H9 (cell line): ENCODE measurements around the gene MATN4. TPM values are rescaled to one million over a fixed set of nuclear protein-coding genes. Genes with fewer than 3 reads are reported as not detected.

ENCODE experiments used
- DNase-seq: peaks from one replicate; pipeline ENCODE4 v3.0.0-alpha.2; 2017
- H2AFZ ChIP-seq: one replicate; pipeline ENCODE4 v1.6.1; 2013; ENCODE audit warnings: mild to moderate bottlenecking, low read length, control low read depth, moderate library complexity
- H2AK5ac ChIP-seq: 2 replicates; pipeline ENCODE4 v1.6.1; 2013; ENCODE audit warnings: low read length, control low read depth, mixed read lengths; ENCODE audit not compliant: insufficient read length
- H2BK120ac ChIP-seq: one replicate; pipeline ENCODE4 v1.6.1; 2013; ENCODE audit warnings: low read depth, mild to moderate bottlenecking, low read length, control low read depth, inconsistent platforms; ENCODE audit not compliant: poor library complexity, severe bottlenecking
- H2BK12ac ChIP-seq: 2 replicates; pipeline ENCODE4 v1.6.1; 2013; ENCODE audit warnings: low read length, control low read depth, mixed read lengths, low read depth; ENCODE audit not compliant: insufficient read length
- H2BK15ac ChIP-seq: 2 replicates; pipeline ENCODE4 v1.6.1; 2013; ENCODE audit warnings: low read depth, low read length, control low read depth
- H2BK20ac ChIP-seq: one replicate; pipeline ENCODE4 v1.6.1; 2013; ENCODE audit warnings: low read depth, mild to moderate bottlenecking, low read length, control low read depth, inconsistent platforms; ENCODE audit not compliant: poor library complexity, severe bottlenecking
- H2BK5ac ChIP-seq: 2 replicates; pipeline ENCODE4 v1.6.1; 2013; ENCODE audit warnings: low read length, control low read depth, mixed read lengths; ENCODE audit not compliant: insufficient read length
- H3K14ac ChIP-seq: 2 replicates; pipeline ENCODE4 v1.6.1; 2013; ENCODE audit warnings: low read length, control low read depth; ENCODE audit not compliant: insufficient read depth
- H3K18ac ChIP-seq: 2 replicates; pipeline ENCODE4 v1.6.1; 2013; ENCODE audit warnings: low read depth, mild to moderate bottlenecking, mixed read lengths, low read length, control low read depth; ENCODE audit not compliant: insufficient read length
- H3K23ac ChIP-seq: 2 replicates; pipeline ENCODE4 v1.6.1; 2013; ENCODE audit warnings: low read length, control low read depth, mixed read lengths, low read depth; ENCODE audit not compliant: insufficient read length
- H3K23me2 ChIP-seq: 2 replicates; pipeline ENCODE4 v1.6.1; 2013; ENCODE audit warnings: low read depth, mild to moderate bottlenecking, mixed read lengths, low read length, control low read depth; ENCODE audit not compliant: insufficient read length, poor library complexity, severe bottlenecking
- H3K27ac ChIP-seq: 2 replicates; pipeline ENCODE4 v1.5.1; 2013; ENCODE audit warnings: low read length, control low read depth, mixed read lengths, low read depth; ENCODE audit not compliant: insufficient read length
- H3K27me3 ChIP-seq: 2 replicates; pipeline ENCODE4 v1.6.1; 2013; ENCODE audit warnings: low read length, control low read depth, inconsistent platforms; ENCODE audit not compliant: insufficient read depth
- H3K4ac ChIP-seq: 2 replicates; pipeline ENCODE4 v1.6.1; 2013; ENCODE audit warnings: low read depth, mild to moderate bottlenecking, control low read depth, inconsistent platforms, low read length, moderate library complexity
- H3K4me1 ChIP-seq: 2 replicates; pipeline ENCODE4 v1.6.1; 2013; ENCODE audit warnings: low read length, control low read depth, inconsistent platforms; ENCODE audit not compliant: insufficient read depth
- H3K4me2 ChIP-seq: 2 replicates; pipeline ENCODE4 v1.6.1; 2013; ENCODE audit warnings: low read length, control low read depth, mixed read lengths; ENCODE audit not compliant: insufficient read length, insufficient read depth
- H3K56ac ChIP-seq: 2 replicates; pipeline ENCODE4 v1.6.1; 2013; ENCODE audit warnings: low read depth, mild to moderate bottlenecking, mixed read lengths, low read length, control low read depth; ENCODE audit not compliant: insufficient read length
- H3K79me1 ChIP-seq: 2 replicates; pipeline ENCODE4 v1.6.1; 2013; ENCODE audit warnings: low read depth, mild to moderate bottlenecking, moderate library complexity, low read length, control low read depth, inconsistent platforms; ENCODE audit not compliant: insufficient read depth, poor library complexity, severe bottlenecking
- H3K79me2 ChIP-seq: 2 replicates; pipeline ENCODE4 v1.6.1; 2013; ENCODE audit warnings: low read length, control low read depth, inconsistent platforms; ENCODE audit not compliant: insufficient read depth
- H3K9ac ChIP-seq: 2 replicates; pipeline ENCODE4 v1.6.1; 2013; ENCODE audit warnings: low read length, control low read depth, mixed read lengths; ENCODE audit not compliant: insufficient read length; ENCODE audit errors: extremely low read depth
- H3K9me3 ChIP-seq: one replicate; pipeline ENCODE4 v1.6.1; 2013; ENCODE audit warnings: low read depth, low read length, inconsistent platforms; ENCODE audit not compliant: control insufficient read depth
- H3T11ph ChIP-seq: one replicate; pipeline ENCODE4 v1.6.1; 2013; ENCODE audit warnings: mild to moderate bottlenecking, low read length, control low read depth, inconsistent platforms
- H4K20me1 ChIP-seq: one replicate; pipeline ENCODE4 v1.6.1; 2013; ENCODE audit not compliant: control insufficient read depth, insufficient read length, insufficient read depth
- H4K5ac ChIP-seq: 2 replicates; pipeline ENCODE4 v1.6.1; 2013; ENCODE audit warnings: low read depth, mild to moderate bottlenecking, mixed read lengths, low read length, control low read depth; ENCODE audit not compliant: insufficient read length
- H4K8ac ChIP-seq: replicated peaks from 2 replicates; pipeline ENCODE4 v1.6.1; 2013; ENCODE audit warnings: low read length, control low read depth, mixed read lengths, low read depth; ENCODE audit not compliant: insufficient read length
- H4K91ac ChIP-seq: 2 replicates; pipeline ENCODE4 v1.6.1; 2013; ENCODE audit warnings: low read depth, mild to moderate bottlenecking, moderate library complexity, mixed read lengths, low read length, control low read depth; ENCODE audit not compliant: insufficient read length
- H3K27ac Mint-ChIP-seq, 3 experiments: 2 replicates in 2 of 3; 3 replicates in 1 of 3; pipeline ENCODE4 v1.8.0; 2020 to 2021; ENCODE audit warnings: mixed read lengths in 3 of 3, mild to moderate bottlenecking in 1 of 3, moderate library complexity in 1 of 3
- H3K27me3 Mint-ChIP-seq: 2 replicates; pipeline ENCODE4 v1.8.0; 2021; ENCODE audit warnings: low read depth, mild to moderate bottlenecking, moderate library complexity, mixed read lengths
- H3K36me3 Mint-ChIP-seq, 3 experiments: 2 replicates in 2 of 3; 3 replicates in 1 of 3; pipeline ENCODE4 v1.8.0; 2020 to 2021; ENCODE audit warnings: low read depth in 3 of 3, mixed read lengths in 3 of 3; ENCODE audit not compliant: insufficient read depth in 1 of 3
- H3K4me1 Mint-ChIP-seq, 2 experiments: 2 replicates each; pipeline ENCODE4 v1.8.0; 2020; ENCODE audit warnings: mixed read lengths in 2 of 2
- H3K4me3 Mint-ChIP-seq, 2 experiments: 2 replicates in 1 of 2; 3 replicates in 1 of 2; pipeline ENCODE4 v1.8.0; 2020 to 2021; ENCODE audit warnings: mild to moderate bottlenecking in 2 of 2, mixed read lengths in 2 of 2, moderate library complexity in 1 of 2
- H3K9me3 Mint-ChIP-seq, 2 experiments: 2 replicates in 1 of 2; 3 replicates in 1 of 2; pipeline ENCODE4 v1.8.0; 2020; ENCODE audit warnings: mild to moderate bottlenecking in 2 of 2, mixed read lengths in 2 of 2, moderate library complexity in 1 of 2
- WGBS: extraction: QIAGEN DNeasy Blood & Tissue Kit; methylation state at CpG from one replicate; pipeline ENCODE4 v1.1.7; 2013; ENCODE audit warnings: missing lambda C conversion rate, low lambda C conversion rate, mixed read lengths; ENCODE audit not compliant: insufficient read length; ENCODE audit errors: extremely low coverage; 5-methylcytosine and 5-hydroxymethylcytosine counted together
- total RNA-seq: library from RNA; stranded (reverse); gene quantifications from 2 replicates; pipeline ENCODE4 v1.2.1, GENCODE V29; 2021
- TF ChIP-seq, protein P1 (sequence below): fragments of 200-600 bp; sonication (generic); conservative IDR thresholded peaks from 3 replicates; pipeline ENCODE4 v1.8.0; 2021; ENCODE audit warnings: antibody characterized with exemption, mild to moderate bottlenecking

MATN4 gene
- total RNA-seq, 1 experiment from 2014 or later = 0.11 TPM

DNA sequence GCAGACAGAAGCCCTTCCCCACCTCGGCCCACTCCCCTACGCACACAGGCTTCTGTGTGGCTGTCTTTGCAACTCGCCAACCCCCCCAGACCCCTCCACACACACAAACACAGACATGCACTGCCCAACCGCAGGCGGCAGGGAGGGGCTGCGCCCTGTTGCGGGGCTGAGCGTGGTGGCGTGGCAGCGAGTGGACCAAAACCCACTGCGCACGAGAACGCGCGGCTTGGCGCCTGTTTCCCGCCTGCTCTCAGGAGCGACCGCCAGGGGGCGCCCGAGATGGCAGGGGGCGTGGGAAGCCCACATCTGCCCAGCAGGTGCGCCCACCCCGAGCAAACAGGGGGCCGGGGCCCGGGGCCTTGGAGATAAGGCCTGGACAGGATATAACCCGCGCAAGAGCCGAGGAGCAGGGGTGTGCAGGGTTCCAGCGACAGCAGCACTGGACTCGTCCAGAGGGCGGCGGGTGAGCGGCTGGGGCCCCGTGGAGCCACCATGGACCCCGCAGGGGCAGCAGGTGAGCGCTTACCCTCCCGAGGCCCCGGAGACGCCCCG is 1.6 kb downstream of the MATN4 start, which contains the start of gene RBPJL:
Gene RBPJL, plus strand, starts transcription at position 410 of the 552 bp plus-strand sequence. Its CDS starts 83 bp downstream, at position 493.
- TF ChIP-seq, protein P1, sequence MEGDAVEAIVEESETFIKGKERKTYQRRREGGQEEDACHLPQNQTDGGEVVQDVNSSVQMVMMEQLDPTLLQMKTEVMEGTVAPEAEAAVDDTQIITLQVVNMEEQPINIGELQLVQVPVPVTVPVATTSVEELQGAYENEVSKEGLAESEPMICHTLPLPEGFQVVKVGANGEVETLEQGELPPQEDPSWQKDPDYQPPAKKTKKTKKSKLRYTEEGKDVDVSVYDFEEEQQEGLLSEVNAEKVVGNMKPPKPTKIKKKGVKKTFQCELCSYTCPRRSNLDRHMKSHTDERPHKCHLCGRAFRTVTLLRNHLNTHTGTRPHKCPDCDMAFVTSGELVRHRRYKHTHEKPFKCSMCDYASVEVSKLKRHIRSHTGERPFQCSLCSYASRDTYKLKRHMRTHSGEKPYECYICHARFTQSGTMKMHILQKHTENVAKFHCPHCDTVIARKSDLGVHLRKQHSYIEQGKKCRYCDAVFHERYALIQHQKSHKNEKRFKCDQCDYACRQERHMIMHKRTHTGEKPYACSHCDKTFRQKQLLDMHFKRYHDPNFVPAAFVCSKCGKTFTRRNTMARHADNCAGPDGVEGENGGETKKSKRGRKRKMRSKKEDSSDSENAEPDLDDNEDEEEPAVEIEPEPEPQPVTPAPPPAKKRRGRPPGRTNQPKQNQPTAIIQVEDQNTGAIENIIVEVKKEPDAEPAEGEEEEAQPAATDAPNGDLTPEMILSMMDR = peak; percentile 99
- no peak within 1 kb of the TSS for H3K18ac ChIP-seq
- H3K14ac ChIP-seq = no peak within 1 kb of the TSS
- no peaks in the 10 kb centered on the region for H3K9me3 ChIP-seq
- no peak within 1 kb of the TSS for H3K9ac ChIP-seq
- H3K36me3 Mint-ChIP-seq = no peaks in the 10 kb centered on the region
- no peak within 1 kb of the TSS for H2AK5ac ChIP-seq
- no peaks in the 10 kb centered on the region for H3K27me3 ChIP-seq
- peaks cover 10 to 26% of the 10 kb centered on the region in 2 experiments for H3K4me1 Mint-ChIP-seq
- no peak within 1 kb of the TSS for H3K4ac ChIP-seq
- peak; percentile 71 for DNase-seq
- H3K4me3 Mint-ChIP-seq = no peak within 1 kb of the TSS
- no peaks in the 10 kb centered on the region for H4K20me1 ChIP-seq
- no peak within 1 kb of the TSS for H4K5ac ChIP-seq
- H3T11ph ChIP-seq = no peak within 1 kb of the TSS
- H3K79me1 ChIP-seq = no peaks in the 10 kb centered on the region
- no peak within 1 kb of the TSS for H4K91ac ChIP-seq
- no CpG with 5 or more reads among the region's 41 CpGs for WGBS
- peaks cover 30% of the 10 kb centered on the region for H3K27me3 Mint-ChIP-seq
- H2BK120ac ChIP-seq = no peak within 1 kb of the TSS
- no peaks in the 10 kb centered on the region for H3K4me1 ChIP-seq
- H2AFZ ChIP-seq = no peak within 1 kb of the TSS
- H2BK12ac ChIP-seq = no peak within 1 kb of the TSS
- H3K23ac ChIP-seq = no peak within 1 kb of the TSS
- peaks cover 2% of the 10 kb centered on the region for H3K23me2 ChIP-seq
- no peak within 1 kb of the TSS for H2BK5ac ChIP-seq
- H3K4me2 ChIP-seq = peak within 1 kb of the TSS; percentile 4
- no peak within 1 kb of the TSS for H2BK20ac ChIP-seq
- H3K56ac ChIP-seq = no peak within 1 kb of the TSS
- no peak within 1 kb of the TSS for H3K27ac ChIP-seq
- H3K9me3 Mint-ChIP-seq = peaks cover 4 to 6% of the 10 kb centered on the region in 2 experiments; a peak in 3 of 5 replicates
- no peaks in the 10 kb centered on the region for H3K79me2 ChIP-seq
- no peak within 1 kb of the TSS for H4K8ac ChIP-seq
- H2BK15ac ChIP-seq = no peak within 1 kb of the TSS
- H3K27ac Mint-ChIP-seq = peak within 1 kb of the TSS in 1 of 3 experiments; percentile 19; a peak in 1 of 7 replicates
